Adrenal gland (tissue), 12 donors: ENCODE measurements around the gene ITM2A. TPM values are rescaled to one million over a fixed set of nuclear protein-coding genes. Genes with fewer than 3 reads are reported as not detected.

Experiments
- DNase-seq, 7 donors: peaks; one replicate each; pipeline ENCODE4 v3.0.0-alpha.2; 2019 to 2020
- H3K27ac ChIP-seq, 5 donors: fragments of 200-600 bp; sonication (generic) in 4 of 5; 1 replicate in 3 of 5; 2 replicates in 2 of 5; pipeline versions ENCODE4 v1.5.1 to v1.8.0; 2016 to 2020; ENCODE audit warnings: mild to moderate bottlenecking in 1 of 5
- H3K27me3 ChIP-seq: fragments of 200-600 bp; 2 replicates; pipeline ENCODE4 v1.8.0; 2021
- H3K36me3 ChIP-seq, 2 donors: fragments of 200-600 bp; replicated peaks in 1 of 2; 1 replicate in 1 of 2; 2 replicates in 1 of 2; pipeline versions ENCODE4 v1.5.1 to v1.8.0; 2018 to 2022
- H3K4me1 ChIP-seq, 2 donors: fragments of 200-600 bp; replicated peaks in 1 of 2; 1 replicate in 1 of 2; 2 replicates in 1 of 2; pipeline versions ENCODE4 v1.5.1 to v1.8.0; 2018 to 2021
- H3K4me3 ChIP-seq, 4 donors: fragments of 200-600 bp; sonication (generic) in 3 of 4; one replicate each; pipeline ENCODE4 v1.5.1; 2016 to 2018
- H3K9me3 ChIP-seq, 3 donors: fragments of 200-600 bp; sonication (generic) in 1 of 3; replicated peaks in 1 of 3; 1 replicate in 2 of 3; 2 replicates in 1 of 3; pipeline versions ENCODE4 v1.5.1 to v1.8.0; 2016 to 2021
- POLR2A ChIP-seq, 2 donors: fragments of 450-650 bp; IDR thresholded peaks; one replicate each; pipeline ENCODE4 v1.6.1; 2017; ENCODE audit warnings: antibody characterized with exemption in 2 of 2, mild to moderate bottlenecking in 2 of 2, moderate library complexity in 1 of 2
- WGBS, 4 donors: extraction: QIAGEN DNeasy Blood & Tissue Kit in 2 of 4; methylation state at CpG; one replicate each; pipeline versions ENCODE4 v1.1.5 to v1.1.7; 2013 to 2017; 5-methylcytosine and 5-hydroxymethylcytosine counted together
- intact Hi-C, 2 donors: fragments of 100-400 bp; cut with DNase I; formaldehyde crosslinking; loops; one replicate each; pipeline versions ENCODE4 v1.14.1 to v1.15.0; 2022 to 2023
- polyA plus RNA-seq, 3 donors: library from polyadenylated mRNA; stranded (reverse); fragments of 200-250 nt in 2 of 3; fragments of 350-450 nt in 1 of 3; fragmentation: Illumina TruSeq in 1 of 3; extraction: RNeasy Lipid Tissue Mini Kit (QIAGEN cat#74804) in 1 of 3; gene quantifications; one replicate each; pipeline ENCODE4 v1.2.3, GENCODE V29; 2013 to 2014
- total RNA-seq, 9 donors: library from RNA; depleted of rRNA in 4 of 9; stranded (reverse); fragments of >200 nt in 4 of 9; fragments of 120-200 nt in 1 of 9; fragmentation: NEBNext Ultra II Directional in 1 of 9; extraction: Animal tissue kit (Norgen Biotek cat#: 25700) in 1 of 9; gene quantifications; one replicate each; pipeline versions ENCODE4 v1.1.0 to v1.2.4, GENCODE V29; 2013 to 2023
- TF ChIP-seq, protein P1 (sequence below), 6 experiments: fragments of 450-650 bp in 4 of 6; fragments of 200-600 bp in 2 of 6; sonication (generic) in 1 of 6; IDR thresholded peaks; 1 replicate in 5 of 6; 2 replicates in 1 of 6; pipeline versions ENCODE4 v1.5.1 to v1.8.0; 2016 to 2021; ENCODE audit warnings: antibody characterized with exemption in 6 of 6, mild to moderate bottlenecking in 2 of 6, moderate library complexity in 1 of 6
- donor health status: healthy with polysubstance abuse.
- donor health status: Bipolar disorder and iron deficiency.
- donor health status: DM: yes; HTN: yes; CAD: no.
- donor health status: DM: no; HTN: no; CAD: no.
- donor health status: DM: no; HTN: no; CAD: no.
- donor health status: DM: yes; HTN: yes; CAD: no.

ITM2A gene
- total and polyA plus RNA-seq, 12 donors = 5.7 to 23.1 (median 11.8) TPM

- Histone ChIP-seq H3K4me3 (no peak overlapping the region), H3K9me3 (no peaks in the 10 kb centered on the region), H3K27ac (no peak overlapping the region), H3K27me3 (peaks cover 18% of the 10 kb centered on the region), H3K36me3 (no peaks in the 10 kb centered on the region), H3K4me1 (no peaks in the 10 kb centered on the region)
- no peak for DNase-seq
- 55 to 71% (median 69%) methylated on average over 6 of the region's 6 CpGs for WGBS, 4 donors
- TF ChIP-seq, protein P1, sequence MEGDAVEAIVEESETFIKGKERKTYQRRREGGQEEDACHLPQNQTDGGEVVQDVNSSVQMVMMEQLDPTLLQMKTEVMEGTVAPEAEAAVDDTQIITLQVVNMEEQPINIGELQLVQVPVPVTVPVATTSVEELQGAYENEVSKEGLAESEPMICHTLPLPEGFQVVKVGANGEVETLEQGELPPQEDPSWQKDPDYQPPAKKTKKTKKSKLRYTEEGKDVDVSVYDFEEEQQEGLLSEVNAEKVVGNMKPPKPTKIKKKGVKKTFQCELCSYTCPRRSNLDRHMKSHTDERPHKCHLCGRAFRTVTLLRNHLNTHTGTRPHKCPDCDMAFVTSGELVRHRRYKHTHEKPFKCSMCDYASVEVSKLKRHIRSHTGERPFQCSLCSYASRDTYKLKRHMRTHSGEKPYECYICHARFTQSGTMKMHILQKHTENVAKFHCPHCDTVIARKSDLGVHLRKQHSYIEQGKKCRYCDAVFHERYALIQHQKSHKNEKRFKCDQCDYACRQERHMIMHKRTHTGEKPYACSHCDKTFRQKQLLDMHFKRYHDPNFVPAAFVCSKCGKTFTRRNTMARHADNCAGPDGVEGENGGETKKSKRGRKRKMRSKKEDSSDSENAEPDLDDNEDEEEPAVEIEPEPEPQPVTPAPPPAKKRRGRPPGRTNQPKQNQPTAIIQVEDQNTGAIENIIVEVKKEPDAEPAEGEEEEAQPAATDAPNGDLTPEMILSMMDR (IDR thresholded peaks at IDR 0.05) = no peak
- TF ChIP-seq POLR2A (IDR thresholded peaks at IDR 0.05) = no peak
- intact Hi-C loops = no loop called here
Observed at GRCh38 chrX:79361192-79361870, 5.8 kb downstream of the ITM2A start.

GRCh38 chrX:79336869-79337815 lies 30.0 kb downstream of the ITM2A start:
- WGBS, 4 donors = 55 to 72% (median 60%) methylated on average over 4 to 5 of the region's 5 CpGs
- no peak overlapping the region for H3K4me3 ChIP-seq
- no peaks in the 10 kb centered on the region for H3K36me3 ChIP-seq
- no peaks in the 10 kb centered on the region for H3K4me1 ChIP-seq
- intact Hi-C loops = no loop called here
- DNase-seq = no peak
- H3K27ac ChIP-seq = no peak overlapping the region
- no peak for TF ChIP-seq POLR2A (IDR thresholded peaks at IDR 0.05)
- TF ChIP-seq, protein P1 (IDR thresholded peaks at IDR 0.05) = no peak
- H3K9me3 ChIP-seq = no peaks in the 10 kb centered on the region
- H3K27me3 ChIP-seq = no peaks in the 10 kb centered on the region

DNA sequence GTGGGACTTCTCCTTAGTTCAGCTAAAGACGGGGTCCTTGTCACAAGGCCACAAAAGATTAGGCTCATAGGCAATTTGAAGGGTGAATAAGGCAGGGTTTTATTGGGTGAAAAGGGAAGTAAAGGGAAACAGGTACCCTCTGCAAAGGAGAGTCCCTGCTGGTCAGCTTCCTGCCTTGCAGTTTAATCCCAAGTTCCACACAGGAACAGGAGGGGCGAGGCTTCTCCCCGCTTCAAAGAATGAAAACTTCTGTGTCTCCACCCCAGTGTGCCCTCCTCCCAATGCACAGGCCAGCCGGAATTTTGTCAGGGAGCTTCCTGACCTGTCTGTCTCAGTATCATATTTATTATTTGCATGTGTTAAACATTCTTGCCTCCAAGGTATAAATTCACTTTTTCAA lies 37.1 kb downstream of the ITM2A start:
- Histone ChIP-seq H3K27ac (no peak overlapping the region), H3K4me1 (no peaks in the 10 kb centered on the region), H3K27me3 (peaks cover 5% of the 10 kb centered on the region), H3K36me3 (no peaks in the 10 kb centered on the region), H3K9me3 (no peaks in the 10 kb centered on the region), H3K4me3 (no peak overlapping the region)
- intact Hi-C loops = no loop called here
- no peak for TF ChIP-seq POLR2A (IDR thresholded peaks at IDR 0.05)
- TF ChIP-seq, protein P1 (IDR thresholded peaks at IDR 0.05) = no peak
- 23 to 44% (median 31%) methylated on average over 4 of the region's 4 CpGs for WGBS, 4 donors
- no peak for DNase-seq

- Histone ChIP-seq H3K4me3 (no peak overlapping the region), H3K9me3 (no peaks in the 10 kb centered on the region), H3K36me3 (no peaks in the 10 kb centered on the region)
Observed at GRCh38 chrX:79325263-79325958, 41.7 kb downstream of the ITM2A start.

More at GRCh38 chrX:79325263-79325958, 41.7 kb downstream of the ITM2A start:
- Histone ChIP-seq H3K27ac (no peak overlapping the region), H3K4me1 (no peaks in the 10 kb centered on the region), H3K27me3 (no peaks in the 10 kb centered on the region)
- WGBS, 4 donors = 43 to 59% (median 51%) methylated on average over 5 to 8 of the region's 8 CpGs
- no peak for TF ChIP-seq POLR2A (IDR thresholded peaks at IDR 0.05)
- TF ChIP-seq, protein P1 (IDR thresholded peaks at IDR 0.05) = no peak
- no peak for DNase-seq
- intact Hi-C loops = no loop called here
